Adrenal gland (tissue), 12 donors: ENCODE results near the gene CCNT2. TPM values are rescaled to one million over a fixed set of nuclear protein-coding genes. Genes with fewer than 3 reads are reported as not detected.

ENCODE experiments used
- DNase-seq, 7 donors: peaks; one replicate each; pipeline ENCODE4 v3.0.0-alpha.2; 2019 to 2020
- H3K27ac ChIP-seq, 5 donors: fragments of 200-600 bp; sonication (generic) in 4 of 5; 1 replicate in 3 of 5; 2 replicates in 2 of 5; pipeline versions ENCODE4 v1.5.1 to v1.8.0; 2016 to 2020; ENCODE audit warnings: mild to moderate bottlenecking in 1 of 5
- H3K27me3 ChIP-seq: fragments of 200-600 bp; 2 replicates; pipeline ENCODE4 v1.8.0; 2021
- H3K36me3 ChIP-seq, 2 donors: fragments of 200-600 bp; replicated peaks in 1 of 2; 1 replicate in 1 of 2; 2 replicates in 1 of 2; pipeline versions ENCODE4 v1.5.1 to v1.8.0; 2018 to 2022
- H3K4me1 ChIP-seq, 2 donors: fragments of 200-600 bp; replicated peaks in 1 of 2; 1 replicate in 1 of 2; 2 replicates in 1 of 2; pipeline versions ENCODE4 v1.5.1 to v1.8.0; 2018 to 2021
- H3K4me3 ChIP-seq, 4 donors: fragments of 200-600 bp; sonication (generic) in 3 of 4; one replicate each; pipeline ENCODE4 v1.5.1; 2016 to 2018
- H3K9me3 ChIP-seq, 3 donors: fragments of 200-600 bp; sonication (generic) in 1 of 3; replicated peaks in 1 of 3; 1 replicate in 2 of 3; 2 replicates in 1 of 3; pipeline versions ENCODE4 v1.5.1 to v1.8.0; 2016 to 2021
- CTCF ChIP-seq, 6 experiments: fragments of 450-650 bp in 4 of 6; fragments of 200-600 bp in 2 of 6; sonication (generic) in 1 of 6; IDR thresholded peaks; 1 replicate in 5 of 6; 2 replicates in 1 of 6; pipeline versions ENCODE4 v1.5.1 to v1.8.0; 2016 to 2021; ENCODE audit warnings: antibody characterized with exemption in 6 of 6, mild to moderate bottlenecking in 2 of 6, moderate library complexity in 1 of 6
- POLR2A ChIP-seq, 2 donors: fragments of 450-650 bp; IDR thresholded peaks; one replicate each; pipeline ENCODE4 v1.6.1; 2017; ENCODE audit warnings: antibody characterized with exemption in 2 of 2, mild to moderate bottlenecking in 2 of 2, moderate library complexity in 1 of 2
- WGBS, 4 donors: extraction: QIAGEN DNeasy Blood & Tissue Kit in 2 of 4; methylation state at CpG; one replicate each; pipeline versions ENCODE4 v1.1.5 to v1.1.7; 2013 to 2017; 5-methylcytosine and 5-hydroxymethylcytosine counted together
- intact Hi-C, 2 donors: fragments of 100-400 bp; cut with DNase I; formaldehyde crosslinking; loops; one replicate each; pipeline versions ENCODE4 v1.14.1 to v1.15.0; 2022 to 2023
- polyA plus RNA-seq, 3 donors: library from polyadenylated mRNA; stranded (reverse); fragments of 200-250 nt in 2 of 3; fragments of 350-450 nt in 1 of 3; fragmentation: Illumina TruSeq in 1 of 3; extraction: RNeasy Lipid Tissue Mini Kit (QIAGEN cat#74804) in 1 of 3; gene quantifications; one replicate each; pipeline ENCODE4 v1.2.3, GENCODE V29; 2013 to 2014
- total RNA-seq, 9 donors: library from RNA; depleted of rRNA in 4 of 9; stranded (reverse); fragments of >200 nt in 4 of 9; fragments of 120-200 nt in 1 of 9; fragmentation: NEBNext Ultra II Directional in 1 of 9; extraction: Animal tissue kit (Norgen Biotek cat#: 25700) in 1 of 9; gene quantifications; one replicate each; pipeline versions ENCODE4 v1.1.0 to v1.2.4, GENCODE V29; 2013 to 2023
- donor health status: healthy with polysubstance abuse.
- donor health status: Bipolar disorder and iron deficiency.
- donor health status: DM: yes; HTN: yes; CAD: no.
- donor health status: DM: no; HTN: no; CAD: no.
- donor health status: DM: no; HTN: no; CAD: no.
- donor health status: DM: yes; HTN: yes; CAD: no.

CCNT2 gene
- total and polyA plus RNA-seq, 12 donors: 7.7 to 47.5 (median 27.2) TPM

- no peak for DNase-seq
- TF ChIP-seq POLR2A (IDR thresholded peaks at IDR 0.05) (no peak), CTCF (IDR thresholded peaks at IDR 0.05) (no peak)
- H3K9me3 ChIP-seq: no peaks in the 10 kb centered on the region
- H3K27ac ChIP-seq: no peak overlapping the region
- peaks cover 0 to 42% of the 10 kb centered on the region in 2 donors for H3K36me3 ChIP-seq
- 61 to 79% (median 75%) methylated on average over 4 of the region's 4 CpGs for WGBS, 4 donors
- H3K4me1 ChIP-seq: peaks cover 6 to 53% of the 10 kb centered on the region in 2 donors
- H3K27me3 ChIP-seq: no peaks in the 10 kb centered on the region
- no peak overlapping the region for H3K4me3 ChIP-seq
- intact Hi-C loops: no loop called here
These were observed 18.1 kb downstream of the CCNT2 start for GRCh38 chr2:134936691-134937090.

DNA sequence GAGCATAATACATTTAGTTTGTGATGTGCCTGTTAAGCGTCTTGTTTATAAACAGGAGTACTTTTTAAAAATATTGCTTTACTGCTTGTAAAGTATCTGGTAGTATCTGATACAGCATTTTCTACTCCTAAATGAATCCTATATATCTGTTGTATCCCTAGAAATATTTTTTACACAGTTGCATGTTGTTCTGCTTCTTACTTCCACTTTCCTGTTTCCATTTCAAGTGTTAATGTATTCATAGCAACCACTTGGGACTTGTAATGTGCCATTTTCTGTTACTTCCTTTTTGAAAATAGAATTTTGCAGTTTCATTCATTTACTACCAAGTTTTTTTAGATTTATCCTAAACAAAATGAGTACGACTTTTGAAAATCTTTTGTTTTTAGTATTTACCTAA lies 24.9 kb downstream of the CCNT2 start:
- no peak for TF ChIP-seq CTCF (IDR thresholded peaks at IDR 0.05)
- TF ChIP-seq POLR2A (IDR thresholded peaks at IDR 0.05): no peak
- Histone ChIP-seq H3K27me3 (no peaks in the 10 kb centered on the region), H3K36me3 (peaks cover 0 to 52% of the 10 kb centered on the region in 2 donors), H3K4me1 (peaks cover 0 to 18% of the 10 kb centered on the region in 2 donors), H3K27ac (no peak overlapping the region), H3K9me3 (no peaks in the 10 kb centered on the region), H3K4me3 (no peak overlapping the region)
- WGBS, 4 donors: 85 to 89% (median 86%) methylated on average over 2 of the region's 2 CpGs
- intact Hi-C loops: no loop called here
- DNase-seq: no peak

DNA sequence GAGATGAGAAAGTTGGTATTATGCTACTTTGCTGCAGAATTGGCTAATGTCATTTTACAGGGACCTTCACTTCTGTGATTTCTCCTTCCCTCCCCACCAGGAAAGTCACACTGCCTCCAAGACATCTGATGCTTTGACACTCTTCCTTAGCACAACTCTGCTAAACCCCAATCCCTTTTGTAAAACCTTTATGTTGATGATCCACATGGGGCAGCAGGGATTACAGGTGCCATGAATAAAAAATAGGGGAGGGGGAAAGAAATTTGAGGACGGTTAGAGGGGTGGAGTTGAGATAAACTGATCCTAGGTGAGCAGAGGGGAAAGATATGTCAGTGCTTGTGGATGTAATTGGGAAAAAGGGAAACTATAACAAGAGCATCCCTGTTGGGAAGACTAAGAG lies 26.4 kb downstream of the CCNT2 start:
- intact Hi-C loops: no loop called here
- no peak for TF ChIP-seq CTCF (IDR thresholded peaks at IDR 0.05)
- WGBS, 4 donors: 71 to 86% (median 80%) methylated on average over 1 of the region's 1 CpG
- Histone ChIP-seq H3K9me3 (no peaks in the 10 kb centered on the region), H3K27ac (no peak overlapping the region), H3K4me1 (peaks cover 0 to 18% of the 10 kb centered on the region in 2 donors), H3K27me3 (no peaks in the 10 kb centered on the region), H3K4me3 (no peak overlapping the region), H3K36me3 (peaks cover 0 to 48% of the 10 kb centered on the region in 2 donors)
- no peak for DNase-seq

DNA sequence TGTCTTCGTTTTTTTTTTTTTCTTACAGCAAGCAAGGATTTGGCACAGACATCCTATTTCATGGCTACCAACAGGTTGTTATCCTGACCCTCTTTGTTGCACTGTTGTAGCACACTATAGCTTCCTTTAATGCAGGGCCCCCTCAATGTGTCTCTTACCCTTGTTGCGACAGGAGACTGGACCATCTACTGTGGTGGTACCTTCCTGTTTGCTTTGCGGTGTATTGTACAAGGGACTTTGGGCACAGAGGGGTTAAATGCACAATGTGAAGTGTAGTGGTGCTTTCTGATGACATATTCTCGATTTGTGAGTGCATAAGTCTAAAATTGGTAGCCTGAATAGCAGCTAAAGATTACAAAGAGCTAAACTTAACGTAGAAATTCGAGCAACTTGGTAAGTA lies 27.5 kb downstream of the CCNT2 start:
- 86 to 89% (median 88%) methylated on average over 6 of the region's 6 CpGs for WGBS, 4 donors
- DNase-seq: no peak
- no peak overlapping the region for H3K27ac ChIP-seq
- no peaks in the 10 kb centered on the region for H3K9me3 ChIP-seq
- TF ChIP-seq POLR2A (IDR thresholded peaks at IDR 0.05) (no peak), CTCF (IDR thresholded peaks at IDR 0.05) (no peak)
- H3K27me3 ChIP-seq: no peaks in the 10 kb centered on the region
- peaks cover 0 to 38% of the 10 kb centered on the region in 2 donors for H3K36me3 ChIP-seq
- intact Hi-C loops: no loop called here
- no peak overlapping the region for H3K4me3 ChIP-seq
- peaks cover 0 to 18% of the 10 kb centered on the region in 2 donors for H3K4me1 ChIP-seq
